ENCODE results near the gene STPG1.

DNA sequence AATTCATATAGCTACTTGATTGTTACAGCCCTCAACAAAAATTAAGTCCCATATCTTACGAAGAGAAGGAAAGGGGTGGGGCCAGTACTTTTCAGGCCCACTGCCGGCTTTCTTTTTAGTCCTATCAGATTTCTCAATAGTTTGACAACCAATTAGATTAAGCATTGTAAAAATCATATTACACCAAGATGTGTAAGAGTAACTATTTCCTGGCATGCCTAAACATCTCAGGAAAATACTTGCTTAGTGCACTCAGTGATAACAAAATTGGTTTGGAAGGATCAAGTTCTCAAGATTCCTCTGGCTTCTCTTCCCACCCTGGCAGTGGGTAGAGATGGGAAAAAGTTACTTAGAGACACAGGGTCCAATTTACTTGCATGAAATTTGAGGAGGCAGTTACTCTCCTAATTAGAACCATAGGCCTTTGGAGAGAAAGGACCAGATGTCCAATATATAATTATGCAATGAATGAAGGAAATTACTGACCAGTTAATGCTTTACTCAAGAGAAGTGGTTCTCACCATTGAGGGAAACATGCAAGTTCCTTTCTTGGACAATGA is 30.1 kb downstream of the STPG1 start:
- TF ChIP-seq, protein P1, sequence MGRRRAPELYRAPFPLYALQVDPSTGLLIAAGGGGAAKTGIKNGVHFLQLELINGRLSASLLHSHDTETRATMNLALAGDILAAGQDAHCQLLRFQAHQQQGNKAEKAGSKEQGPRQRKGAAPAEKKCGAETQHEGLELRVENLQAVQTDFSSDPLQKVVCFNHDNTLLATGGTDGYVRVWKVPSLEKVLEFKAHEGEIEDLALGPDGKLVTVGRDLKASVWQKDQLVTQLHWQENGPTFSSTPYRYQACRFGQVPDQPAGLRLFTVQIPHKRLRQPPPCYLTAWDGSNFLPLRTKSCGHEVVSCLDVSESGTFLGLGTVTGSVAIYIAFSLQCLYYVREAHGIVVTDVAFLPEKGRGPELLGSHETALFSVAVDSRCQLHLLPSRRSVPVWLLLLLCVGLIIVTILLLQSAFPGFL (CRISPR knock-in tag; IDR thresholded peaks at IDR 0.05), result no peak
- TF ChIP-seq, protein P2, sequence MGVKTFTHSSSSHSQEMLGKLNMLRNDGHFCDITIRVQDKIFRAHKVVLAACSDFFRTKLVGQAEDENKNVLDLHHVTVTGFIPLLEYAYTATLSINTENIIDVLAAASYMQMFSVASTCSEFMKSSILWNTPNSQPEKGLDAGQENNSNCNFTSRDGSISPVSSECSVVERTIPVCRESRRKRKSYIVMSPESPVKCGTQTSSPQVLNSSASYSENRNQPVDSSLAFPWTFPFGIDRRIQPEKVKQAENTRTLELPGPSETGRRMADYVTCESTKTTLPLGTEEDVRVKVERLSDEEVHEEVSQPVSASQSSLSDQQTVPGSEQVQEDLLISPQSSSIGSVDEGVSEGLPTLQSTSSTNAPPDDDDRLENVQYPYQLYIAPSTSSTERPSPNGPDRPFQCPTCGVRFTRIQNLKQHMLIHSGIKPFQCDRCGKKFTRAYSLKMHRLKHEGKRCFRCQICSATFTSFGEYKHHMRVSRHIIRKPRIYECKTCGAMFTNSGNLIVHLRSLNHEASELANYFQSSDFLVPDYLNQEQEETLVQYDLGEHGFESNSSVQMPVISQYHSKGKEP (CRISPR knock-in tag; IDR thresholded peaks at IDR 0.05), result no peak
- TF ChIP-seq NR2C2 (CRISPR knock-in tag; IDR thresholded peaks at IDR 0.05; ENCODE audit: borderline replicate concordance), result no peak

Measured in HepG2 (cell line).